PC-9 (cell line): ENCODE measurements around the gene FRZB.

ENCODE experiments used
- CTCF ChIP-seq: fragments of 200-600 bp; sonication (generic); conservative IDR thresholded peaks from 2 replicates; pipeline ENCODE4 v1.6.1; 2017; ENCODE audit warnings: mixed run types, antibody characterized with exemption, mild to moderate bottlenecking, moderate library complexity
- EZH2 ChIP-seq: fragments of 200-600 bp; sonication (generic); IDR thresholded peaks from 2 replicates; pipeline ENCODE4 v1.8.0; 2017; ENCODE audit warnings: antibody characterized with exemption, low read depth

- TF ChIP-seq CTCF (no peak), EZH2 (no peak)
These were observed 30.0 kb downstream of the FRZB start for GRCh38 chr2:182836451-182836850.
